Aorta (tissue), 5 donors: ENCODE data around the gene PDK4. TPM values are rescaled to one million over a fixed set of nuclear protein-coding genes. Genes with fewer than 3 reads are reported as not detected.

Experiments used
- ATAC-seq: fragments of 200-7000 bp; cut with Tn5 transposase; one replicate; pipeline ENCODE4 v1.9.1; 2022; ENCODE audit warnings: moderate library complexity; ENCODE audit not compliant: low FRiP score
- DNase-seq, 2 donors: peaks; one replicate each; pipeline ENCODE4 v3.0.0-alpha.2; 2020
- H3K27ac ChIP-seq, 2 donors: one replicate each; pipeline ENCODE4 v1.5.1; 2013; ENCODE audit warnings: low read length in 2 of 2, mild to moderate bottlenecking in 2 of 2, moderate library complexity in 2 of 2, control low read depth in 1 of 2, inconsistent platforms in 1 of 2, low read depth in 1 of 2
- H3K27me3 ChIP-seq, 2 donors: one replicate each; pipeline ENCODE4 v1.6.1; 2013; ENCODE audit warnings: control low read depth in 1 of 2, low read length in 1 of 2, mild to moderate bottlenecking in 1 of 2, moderate library complexity in 1 of 2; ENCODE audit not compliant: insufficient read depth in 2 of 2, control insufficient read depth in 1 of 2
- H3K36me3 ChIP-seq, 2 donors: one replicate each; pipeline ENCODE4 v1.6.1; 2013; ENCODE audit warnings: control low read depth in 1 of 2, low read length in 1 of 2, mild to moderate bottlenecking in 1 of 2; ENCODE audit not compliant: insufficient read depth in 2 of 2, control insufficient read depth in 1 of 2
- H3K4me1 ChIP-seq, 2 donors: one replicate each; pipeline ENCODE4 v1.6.1; 2013; ENCODE audit warnings: low read length in 2 of 2, control low read depth in 1 of 2, mild to moderate bottlenecking in 1 of 2, moderate library complexity in 1 of 2; ENCODE audit not compliant: insufficient read depth in 2 of 2, control insufficient read depth in 1 of 2
- H3K4me3 ChIP-seq, 2 donors: one replicate each; pipeline ENCODE4 v1.5.1; 2013; ENCODE audit warnings: low read length in 2 of 2, control low read depth in 1 of 2, mild to moderate bottlenecking in 1 of 2
- H3K9me3 ChIP-seq: one replicate; pipeline ENCODE4 v1.6.1; 2013; ENCODE audit warnings: mild to moderate bottlenecking, low read length; ENCODE audit not compliant: control insufficient read depth
- WGBS, 2 donors: extraction: QIAGEN DNeasy Blood & Tissue Kit; methylation state at CpG; one replicate each; pipeline ENCODE4 v1.1.7; 2013; 5-methylcytosine and 5-hydroxymethylcytosine counted together
- intact Hi-C, 2 donors: fragments of 100-400 bp; cut with DNase I; formaldehyde crosslinking; loops; one replicate each; pipeline versions ENCODE4 v1.14.2 to v1.15.0; 2022
- polyA plus RNA-seq, 2 donors: library from polyadenylated mRNA; stranded (reverse); fragments of 200-250 nt; gene quantifications; one replicate each; pipeline ENCODE4 v1.2.3, GENCODE V29; 2013
- total RNA-seq, 2 donors: library from RNA; stranded (reverse); fragmentation: NEBNext Ultra II Directional; extraction: Animal tissue kit (Norgen Biotek cat#: 25700); gene quantifications; one replicate each; pipeline ENCODE4 v1.2.1, GENCODE V29; 2021
- donor health status: healthy with polysubstance abuse.
- donor health status: Bipolar disorder and iron deficiency.
- donor health status: DM: no; HTN: no; CAD: no.
- donor health status: DM: no; HTN: no; CAD: no.
- donor health status: DM: yes; HTN: yes; CAD: no.

Gene PDK4
- total and polyA plus RNA-seq, 4 donors: 34.1 to 294 (median 117) TPM

DNA sequence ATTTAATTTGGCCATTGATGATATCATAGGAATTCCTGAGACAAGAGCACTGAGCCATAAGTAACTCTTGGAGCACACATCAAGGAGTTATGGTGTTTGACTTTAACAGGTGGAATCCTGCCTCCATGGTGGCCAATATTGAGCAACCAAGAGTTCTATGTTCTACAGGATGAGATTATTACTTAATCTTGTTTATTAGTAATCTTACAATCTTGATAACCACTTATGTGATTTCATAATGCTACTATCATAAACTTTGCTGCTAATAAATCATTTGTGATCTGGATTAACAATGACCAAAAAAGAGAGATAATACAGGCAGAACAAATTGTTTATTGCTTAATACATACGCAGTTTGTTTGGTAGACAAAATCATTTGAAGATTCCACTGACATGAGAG, 27.5 kb upstream of the PDK4 start:
- Histone ChIP-seq H3K4me3 (no peak overlapping the region), H3K27me3 (no peaks in the 10 kb centered on the region), H3K27ac (no peak overlapping the region), H3K36me3 (no peaks in the 10 kb centered on the region), H3K4me1 (no peaks in the 10 kb centered on the region), H3K9me3 (no peaks in the 10 kb centered on the region)
- ATAC-seq (no peak), DNase-seq (no peak)
- 75 to 83% methylated on average over 1 of the region's 1 CpG for WGBS, 2 donors
- intact Hi-C loops: no loop called here

GRCh38 chr7:95622859-95623258, 26.5 kb upstream of the PDK4 start:
- no peaks in the 10 kb centered on the region for H3K27me3 ChIP-seq
- H3K27ac ChIP-seq: no peak overlapping the region
- H3K36me3 ChIP-seq: no peaks in the 10 kb centered on the region
- no peaks in the 10 kb centered on the region for H3K4me1 ChIP-seq
- intact Hi-C loops: no loop called here
- no peak for ATAC-seq
- H3K4me3 ChIP-seq: no peak overlapping the region
- DNase-seq: no peak
- H3K9me3 ChIP-seq: no peaks in the 10 kb centered on the region
- WGBS, 2 donors: 59 to 74% methylated on average over 3 of the region's 3 CpGs

- Histone ChIP-seq H3K9me3 (no peaks in the 10 kb centered on the region), H3K27me3 (no peaks in the 10 kb centered on the region), H3K4me3 (no peak overlapping the region), H3K36me3 (no peaks in the 10 kb centered on the region), H3K4me1 (no peaks in the 10 kb centered on the region), H3K27ac (no peak overlapping the region)
- ATAC-seq (no peak), DNase-seq (no peak)
- intact Hi-C loops: no loop called here
These were observed 25.8 kb upstream of the PDK4 start for GRCh38 chr7:95622001-95622549.

DNA sequence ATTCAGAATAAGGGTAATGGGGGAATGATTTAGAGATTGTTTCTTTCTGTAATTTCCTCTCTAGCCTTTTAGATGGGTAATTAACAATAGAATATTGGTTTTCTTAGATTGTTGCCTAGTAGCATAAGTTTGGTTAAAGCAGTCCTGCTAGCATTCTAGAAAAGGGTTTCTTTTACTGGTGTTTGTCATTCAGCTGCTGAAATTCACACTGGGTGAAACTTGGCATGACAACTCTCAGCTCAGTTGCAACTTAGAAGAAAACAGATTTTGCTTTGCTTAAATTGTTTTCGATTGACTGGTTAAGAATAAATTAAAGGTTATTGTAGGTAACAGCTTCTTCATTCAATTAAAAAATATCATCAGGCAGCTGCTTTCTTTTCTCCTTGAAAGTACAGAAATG, 25.1 kb upstream of the PDK4 start:
- H3K4me3 ChIP-seq: no peak overlapping the region
- no peak overlapping the region for H3K27ac ChIP-seq
- no peaks in the 10 kb centered on the region for H3K36me3 ChIP-seq
- no peaks in the 10 kb centered on the region for H3K4me1 ChIP-seq
- DNase-seq (no peak), ATAC-seq (no peak)
- 63 to 68% methylated on average over 1 of the region's 1 CpG for WGBS, 2 donors
- no peaks in the 10 kb centered on the region for H3K9me3 ChIP-seq
- intact Hi-C loops: no loop called here
- H3K27me3 ChIP-seq: no peaks in the 10 kb centered on the region

GRCh38 chr7:95620631-95621030, 24.3 kb upstream of the PDK4 start:
- no peak overlapping the region for H3K27ac ChIP-seq
- intact Hi-C loops: no loop called here
- WGBS, 2 donors: 58 to 83% methylated on average over 3 of the region's 3 CpGs
- H3K4me3 ChIP-seq: no peak overlapping the region
- ATAC-seq: no peak
- no peaks in the 10 kb centered on the region for H3K4me1 ChIP-seq
- H3K9me3 ChIP-seq: no peaks in the 10 kb centered on the region
- no peak for DNase-seq
- no peaks in the 10 kb centered on the region for H3K27me3 ChIP-seq
- no peaks in the 10 kb centered on the region for H3K36me3 ChIP-seq

- H3K27ac ChIP-seq: no peak overlapping the region
- no peak for DNase-seq
- no peak overlapping the region for H3K4me3 ChIP-seq
- H3K36me3 ChIP-seq: no peaks in the 10 kb centered on the region
- intact Hi-C loops: no loop called here
- no peaks in the 10 kb centered on the region for H3K4me1 ChIP-seq
- WGBS, 2 donors: 64 to 74% methylated on average over 1 of the region's 1 CpG
- H3K27me3 ChIP-seq: no peaks in the 10 kb centered on the region
- ATAC-seq: no peak
- H3K9me3 ChIP-seq: no peaks in the 10 kb centered on the region
These were observed 23.6 kb upstream of the PDK4 start for GRCh38 chr7:95619921-95620320.

DNA sequence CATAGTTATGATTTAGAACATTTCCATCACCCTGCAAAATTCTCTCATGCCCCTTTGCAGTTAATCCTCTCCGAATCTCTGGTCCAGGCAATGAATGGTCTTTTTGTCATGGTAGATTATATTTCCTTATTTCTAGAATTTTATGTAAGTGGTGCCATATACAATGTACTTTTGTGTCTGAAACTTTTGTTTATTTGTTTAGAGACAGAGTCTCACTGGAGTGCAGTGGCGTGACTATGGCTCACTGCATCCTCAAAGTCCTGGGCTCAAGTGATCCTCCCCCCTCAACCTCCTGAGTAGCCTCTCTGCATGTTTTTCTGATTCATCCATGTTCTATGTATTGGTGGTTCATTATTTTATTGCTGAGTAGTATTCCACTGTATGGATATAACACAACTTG, 23.2 kb upstream of the PDK4 start:
- ATAC-seq: no peak
- Histone ChIP-seq H3K36me3 (no peaks in the 10 kb centered on the region), H3K4me3 (no peak overlapping the region), H3K9me3 (no peaks in the 10 kb centered on the region), H3K27me3 (no peaks in the 10 kb centered on the region), H3K4me1 (no peaks in the 10 kb centered on the region), H3K27ac (no peak overlapping the region)
- DNase-seq: no peak
- intact Hi-C loops: no loop called here
- WGBS, 2 donors: 81 to 88% methylated on average over 2 of the region's 2 CpGs

DNA sequence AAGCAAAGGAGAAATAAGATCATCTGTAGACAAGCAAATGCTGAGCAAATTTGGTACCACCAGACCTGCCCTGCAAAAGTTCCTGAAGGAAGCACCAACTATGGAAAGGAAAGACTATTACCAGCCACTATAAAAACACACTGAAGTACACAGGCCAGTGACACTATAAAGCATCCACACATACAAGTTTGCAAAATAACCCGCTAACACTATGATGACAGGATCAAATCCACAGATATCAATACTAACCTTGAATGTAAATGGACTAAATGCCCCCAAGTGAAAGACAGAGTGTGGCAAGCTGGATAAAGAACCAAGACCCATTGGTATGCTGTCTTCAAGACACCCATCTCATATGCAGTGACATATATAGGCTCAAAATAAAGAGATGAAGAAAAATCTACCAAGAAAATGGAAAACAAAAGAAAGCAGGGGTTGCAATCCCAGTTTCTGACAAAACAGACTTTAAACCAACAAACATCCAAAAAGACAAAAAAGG, 18.2 kb upstream of the PDK4 start:
- no peak overlapping the region for H3K4me3 ChIP-seq
- WGBS, 2 donors: 94 to 97% methylated on average over 1 of the region's 1 CpG
- H3K27ac ChIP-seq: no peak overlapping the region
- DNase-seq: no peak
- intact Hi-C loops: no loop called here
- no peaks in the 10 kb centered on the region for H3K27me3 ChIP-seq
- H3K36me3 ChIP-seq: no peaks in the 10 kb centered on the region
- peaks cover 0 to 4% of the 10 kb centered on the region in 2 donors for H3K4me1 ChIP-seq
- H3K9me3 ChIP-seq: no peaks in the 10 kb centered on the region
- no peak for ATAC-seq

DNA sequence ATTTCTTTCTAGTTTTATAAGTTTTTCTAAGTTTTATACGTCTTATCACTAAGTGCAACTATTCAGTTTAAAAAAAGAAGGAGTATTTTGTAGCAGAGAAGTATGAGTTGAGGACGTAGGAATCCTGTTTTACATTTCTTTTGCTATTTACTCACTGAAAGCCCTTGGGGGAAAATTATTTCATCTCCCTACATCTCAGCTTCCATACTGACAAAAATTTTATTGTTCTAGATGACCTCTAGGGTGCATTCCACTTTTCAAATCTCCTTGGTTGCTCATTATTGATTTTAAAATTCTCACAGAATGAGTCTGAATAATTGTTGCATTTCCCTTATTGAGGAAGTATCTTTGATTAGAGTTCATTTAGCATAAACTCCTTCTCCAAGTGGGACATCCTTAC, 14.9 kb upstream of the PDK4 start:
- Histone ChIP-seq H3K36me3 (no peaks in the 10 kb centered on the region), H3K27ac (no peak overlapping the region)
- WGBS, 2 donors: 68 to 81% methylated on average over 2 of the region's 2 CpGs

More for the DNA sequence above, 14.9 kb upstream of the PDK4 start:
- DNase-seq (no peak), ATAC-seq (no peak)
- H3K4me1 ChIP-seq: peaks cover 0 to 4% of the 10 kb centered on the region in 2 donors
- no peak overlapping the region for H3K4me3 ChIP-seq
- H3K27me3 ChIP-seq: no peaks in the 10 kb centered on the region
- H3K9me3 ChIP-seq: no peaks in the 10 kb centered on the region
- intact Hi-C loops: no loop called here
